Brain pericyte (primary cell): ENCODE results near the gene LMAN1L.

Experiments
- DNase-seq: peaks from one replicate; pipeline ENCODE4 v3.0.0-alpha.2; 2012; ENCODE audit warnings: low read depth, low spot score

LMAN1L gene

DNA sequence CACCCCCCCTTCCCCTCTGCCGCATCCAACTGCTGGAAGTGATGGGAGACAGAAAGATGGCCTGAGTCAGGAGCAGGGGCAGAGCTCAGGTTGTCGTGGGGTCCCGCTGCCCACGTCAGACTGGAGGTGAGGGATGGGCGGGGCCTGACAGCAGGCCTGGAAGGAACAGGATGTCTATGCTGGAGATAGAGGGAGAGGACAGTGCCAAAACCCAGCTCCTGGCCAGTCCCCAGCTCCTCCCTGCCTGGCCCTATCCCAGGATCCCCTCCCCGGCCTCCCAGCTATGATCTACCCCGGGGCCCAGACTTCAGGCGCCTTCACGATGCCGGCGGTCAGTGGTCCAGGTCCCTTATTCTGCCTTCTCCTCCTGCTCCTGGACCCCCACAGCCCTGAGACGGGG lies at the start of gene LMAN1L:
Gene LMAN1L, plus strand, starts transcription at position 303 of the 400 bp plus-strand sequence. Its CDS starts 20 bp downstream, at position 323.
- no peak for DNase-seq

DNA sequence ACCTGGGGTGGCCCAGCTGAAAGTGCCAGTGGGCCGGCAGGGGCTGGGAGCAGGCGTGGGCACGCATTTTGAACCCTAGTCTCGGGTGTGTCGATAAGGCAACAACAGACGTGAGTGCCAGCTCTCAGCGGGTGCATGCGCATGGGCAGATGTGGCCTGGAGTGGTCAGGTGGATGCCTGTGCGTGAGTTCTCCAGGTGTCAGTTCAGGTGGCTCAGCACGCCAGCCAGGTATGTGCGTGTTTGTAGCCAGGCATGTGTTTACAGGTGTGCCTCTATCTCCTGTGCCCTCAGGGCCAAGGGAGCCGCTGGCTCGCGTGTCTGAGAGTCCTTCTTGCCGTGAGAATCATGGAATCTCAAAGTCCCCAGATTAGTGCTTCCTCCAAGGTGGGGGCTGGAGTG lies 49.2 kb upstream of the LMAN1L start:
- no peak for DNase-seq

DNA sequence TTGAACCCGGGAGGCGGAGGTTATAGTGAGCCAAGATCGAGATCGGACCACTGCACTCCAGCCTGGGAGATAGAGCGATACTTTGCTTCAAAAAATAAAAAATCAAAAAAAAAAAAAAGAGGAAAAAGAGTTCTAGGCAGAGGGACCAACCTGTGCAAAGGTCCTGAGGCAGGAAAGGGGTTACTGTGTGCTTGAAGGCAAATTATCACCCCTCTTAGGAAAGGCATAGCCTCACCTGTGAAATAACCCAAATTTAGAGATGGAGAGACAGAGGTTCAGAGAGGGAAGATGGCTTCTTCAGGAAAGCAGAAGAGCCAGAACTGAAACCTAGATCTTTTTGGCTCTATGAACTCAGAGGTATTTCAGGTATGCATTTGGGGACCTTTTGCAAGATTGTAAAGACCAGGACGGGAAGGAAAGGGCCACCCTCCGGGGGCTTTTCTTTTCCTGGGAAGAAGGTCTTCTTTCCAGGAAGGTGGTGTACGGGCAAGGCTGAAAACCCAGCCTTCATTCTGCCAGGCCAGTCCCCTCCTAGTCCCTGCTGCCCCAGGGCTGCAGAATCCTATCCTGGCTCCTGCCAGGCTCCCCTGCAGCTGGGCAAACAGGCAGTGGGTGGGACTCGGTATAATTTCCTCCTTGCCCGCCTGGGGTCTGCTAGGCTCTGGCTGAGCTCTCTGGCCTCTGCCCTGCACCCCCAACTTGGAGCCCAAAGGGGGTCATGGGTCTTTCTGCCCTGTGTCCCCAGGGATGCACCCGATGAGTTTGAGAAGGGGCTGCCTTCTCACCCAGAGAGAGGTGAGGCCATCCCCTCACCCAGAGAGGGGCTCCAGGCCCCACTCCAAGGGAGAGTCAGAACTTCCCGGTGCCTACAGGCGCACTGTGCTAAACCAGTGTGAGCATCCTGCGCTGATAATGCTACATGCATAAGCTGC lies 45.2 kb upstream of the LMAN1L start:
- no peak for DNase-seq

DNA sequence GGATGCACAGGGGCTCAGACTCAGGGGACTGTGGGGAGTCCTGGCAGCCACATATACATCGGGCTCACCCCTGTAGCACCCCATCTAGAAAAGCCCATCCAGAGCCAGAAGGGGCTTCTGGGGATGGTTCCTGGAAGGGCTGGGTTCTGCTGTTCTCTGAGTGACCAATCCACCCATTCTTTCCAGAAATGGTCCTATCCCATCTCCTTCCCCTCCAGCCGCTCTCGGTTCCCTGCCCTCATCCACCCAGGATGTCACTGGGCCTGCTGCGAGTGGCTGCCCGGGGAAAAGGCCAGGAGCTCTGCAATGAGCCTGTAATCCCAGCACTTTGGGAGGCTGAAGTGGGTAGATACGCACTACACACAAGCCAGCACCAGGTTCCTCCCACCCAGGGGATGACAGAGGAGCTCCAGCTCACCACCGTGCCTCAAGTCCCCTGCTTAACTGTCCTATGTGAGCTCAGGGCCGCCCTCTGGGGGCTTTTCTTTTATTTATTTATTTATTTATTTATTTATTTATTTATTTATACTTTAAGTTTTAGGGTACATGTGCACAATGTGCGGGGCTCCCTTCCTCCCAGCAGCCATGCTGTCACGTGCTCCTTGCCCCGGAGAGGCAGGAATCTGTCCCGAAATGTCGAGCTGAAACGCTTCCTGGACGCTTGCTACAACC lies 44.4 kb upstream of the LMAN1L start:
- DNase-seq = no peak

DNA sequence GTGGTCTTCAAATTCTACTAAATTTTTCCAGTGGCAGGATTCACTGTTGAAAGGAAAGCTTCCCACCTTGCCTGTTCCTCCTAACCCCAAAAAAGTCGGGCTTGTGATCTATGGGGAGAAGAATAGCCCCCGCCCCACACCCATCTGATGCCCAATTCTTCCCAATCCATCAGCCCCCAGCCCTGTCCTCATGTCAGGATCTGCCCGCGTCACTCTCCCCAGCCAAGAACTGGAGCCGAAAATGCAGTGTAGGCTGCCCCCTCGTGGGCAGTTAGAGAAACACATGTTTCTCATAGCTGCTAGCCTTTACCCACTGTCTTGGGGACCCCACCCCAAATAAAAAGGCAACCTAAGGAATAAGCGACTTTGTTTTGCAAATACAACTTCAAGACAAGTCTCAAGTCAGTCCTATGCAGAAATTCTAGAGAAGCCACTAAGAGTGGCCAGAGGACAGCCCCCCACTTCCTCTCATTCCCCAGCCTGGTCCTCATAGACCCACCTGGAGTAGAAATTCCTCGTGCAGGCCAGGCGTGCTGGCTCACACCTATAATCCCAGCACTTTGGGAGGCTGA lies 43.8 kb upstream of the LMAN1L start:
- no peak for DNase-seq

DNA sequence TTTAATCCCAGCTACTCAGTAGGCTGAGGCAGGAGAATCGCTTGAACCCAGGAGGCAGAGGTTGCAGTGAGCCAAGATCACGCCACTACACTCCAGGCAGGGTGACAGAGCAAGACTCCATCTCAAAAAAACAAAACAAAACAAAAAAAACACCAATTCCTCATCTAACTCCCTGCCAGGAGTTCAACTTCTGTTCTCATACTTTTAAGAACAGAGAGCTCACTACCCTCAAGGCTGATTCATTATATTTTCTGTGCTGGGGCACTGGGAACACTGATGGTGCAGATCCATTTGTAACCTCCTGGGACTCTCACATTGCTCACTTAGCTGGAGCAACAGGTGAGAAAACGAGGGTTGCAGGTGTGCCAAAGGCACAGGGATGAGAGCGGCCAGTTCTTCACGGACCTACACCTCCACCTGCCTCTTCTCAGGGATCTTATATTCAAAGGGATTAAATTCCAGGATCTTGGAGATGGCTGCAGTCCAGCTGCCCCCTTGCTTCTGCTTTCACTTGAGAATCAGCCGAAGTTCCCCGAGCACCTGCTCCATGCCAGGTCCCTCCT lies 43.1 kb upstream of the LMAN1L start:
- no peak for DNase-seq

DNA sequence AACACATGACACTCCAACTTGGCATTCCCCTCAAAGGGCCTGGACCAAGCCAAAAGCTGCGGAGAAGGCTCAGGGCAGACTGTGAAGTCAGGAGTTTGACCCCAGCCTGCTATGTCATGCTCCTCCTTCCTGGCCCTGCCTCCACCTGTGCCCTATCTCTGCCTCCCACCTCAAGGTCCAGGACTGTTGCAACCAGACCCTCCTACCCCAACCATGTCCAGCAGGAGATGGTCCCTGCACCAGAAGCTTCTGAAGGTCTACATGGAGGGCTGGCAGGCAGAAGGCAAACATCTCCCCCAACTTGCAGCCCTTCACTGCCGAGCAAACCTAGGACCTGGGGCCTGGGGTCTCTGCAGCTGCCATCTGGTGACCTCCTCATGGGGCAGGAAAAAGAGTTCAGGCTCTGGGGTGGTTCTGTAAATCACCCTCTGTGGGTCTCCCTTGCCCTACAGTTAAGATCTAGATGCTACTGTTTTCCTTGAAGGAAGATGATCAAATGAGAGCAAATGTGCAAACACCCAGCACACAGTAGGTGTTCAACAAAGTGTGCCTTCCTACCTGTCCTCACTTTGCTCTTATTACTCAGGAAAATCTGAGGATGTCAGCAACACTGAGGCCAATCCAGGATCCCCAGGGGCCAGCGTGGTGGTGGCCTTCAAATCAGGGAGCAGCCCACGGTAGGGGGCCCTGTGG lies 42.3 kb upstream of the LMAN1L start:
- DNase-seq = no peak

DNA sequence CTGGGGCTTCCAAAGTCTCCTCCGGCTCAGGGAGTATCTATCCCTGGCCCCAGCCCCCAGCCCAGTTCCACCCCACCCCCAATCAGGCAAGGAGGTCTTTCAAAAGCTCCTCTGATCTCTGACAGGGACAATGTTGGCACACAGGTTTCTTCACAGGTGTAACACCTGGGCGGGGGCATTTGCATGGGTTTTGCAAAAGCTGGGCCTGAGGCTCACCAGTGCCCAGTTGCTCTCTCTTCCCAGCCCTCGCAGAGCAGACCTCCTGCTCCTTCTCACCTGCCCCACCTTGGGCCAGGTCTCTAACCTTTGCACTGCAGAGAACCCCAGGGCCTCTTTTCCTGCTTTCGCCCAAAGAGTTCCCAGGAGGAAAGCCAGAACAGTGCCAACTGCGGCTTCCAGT lies 39.3 kb upstream of the LMAN1L start:
- no peak for DNase-seq

DNA sequence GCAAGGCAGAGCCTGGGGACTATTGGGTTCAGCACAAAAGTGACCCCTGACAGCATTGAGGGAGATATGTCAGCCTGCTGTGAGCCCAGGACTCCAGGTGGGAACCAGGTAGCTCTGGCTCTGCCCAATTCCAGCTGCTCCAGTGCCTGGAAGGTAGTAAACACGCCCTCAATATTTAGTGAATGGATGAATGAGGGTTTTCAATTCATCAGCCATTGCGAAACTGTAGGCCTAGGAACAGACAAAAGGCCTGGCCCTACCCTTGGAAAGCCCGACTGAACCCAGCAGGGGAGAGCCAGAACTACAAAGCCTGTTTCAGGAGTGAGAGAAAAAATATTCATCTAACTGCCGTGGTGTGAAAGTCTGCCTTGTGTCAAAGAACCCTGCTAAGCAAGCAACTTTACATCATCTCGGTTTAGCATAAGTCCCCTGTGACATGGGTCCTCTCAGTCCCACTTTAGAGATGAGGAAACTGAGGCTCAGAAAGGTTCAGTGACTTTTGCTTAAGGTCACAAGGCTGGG lies 38.8 kb upstream of the LMAN1L start:
- DNase-seq = no peak

DNA sequence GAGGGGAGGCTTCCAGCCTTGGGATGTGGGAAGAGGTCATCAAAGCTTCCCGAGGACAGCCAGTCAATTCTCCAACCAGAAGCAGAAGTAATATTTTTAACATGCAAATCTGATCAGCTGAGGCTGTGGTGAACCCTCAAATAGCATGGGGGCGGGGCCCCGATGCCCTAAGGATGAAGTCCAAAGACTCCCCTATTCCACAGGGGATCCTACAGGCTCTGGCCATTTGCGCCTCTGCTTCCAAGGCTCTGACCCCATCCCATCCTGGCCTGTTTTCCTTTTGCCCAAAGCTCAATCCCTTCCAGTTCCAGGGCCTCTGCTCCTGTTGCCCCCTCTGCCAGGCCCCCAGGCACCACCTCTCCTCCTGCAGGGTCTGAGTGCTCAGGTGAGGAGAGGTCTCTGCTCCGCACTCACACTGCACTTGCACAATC lies 37.5 kb upstream of the LMAN1L start:
- DNase-seq = no peak

DNA sequence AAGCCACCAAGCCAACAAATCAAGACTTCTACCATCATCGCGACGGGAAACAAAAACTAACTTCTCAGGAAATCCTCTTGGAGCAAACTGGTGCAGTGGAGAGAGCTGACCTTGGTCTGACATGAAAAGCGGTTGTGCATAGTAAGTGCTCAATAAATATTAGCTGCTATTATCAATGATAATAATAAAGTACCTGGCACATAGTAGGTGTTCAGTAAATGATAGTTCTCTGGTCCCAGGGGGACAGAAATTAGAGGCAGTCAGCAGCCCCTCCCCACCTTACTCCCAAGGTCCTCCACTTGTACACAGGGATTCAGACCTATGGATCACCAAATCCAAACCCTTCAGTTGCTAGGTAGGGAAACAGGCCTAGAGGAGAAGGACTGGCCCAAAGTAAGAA lies 36.7 kb upstream of the LMAN1L start:
- DNase-seq = no peak

DNA sequence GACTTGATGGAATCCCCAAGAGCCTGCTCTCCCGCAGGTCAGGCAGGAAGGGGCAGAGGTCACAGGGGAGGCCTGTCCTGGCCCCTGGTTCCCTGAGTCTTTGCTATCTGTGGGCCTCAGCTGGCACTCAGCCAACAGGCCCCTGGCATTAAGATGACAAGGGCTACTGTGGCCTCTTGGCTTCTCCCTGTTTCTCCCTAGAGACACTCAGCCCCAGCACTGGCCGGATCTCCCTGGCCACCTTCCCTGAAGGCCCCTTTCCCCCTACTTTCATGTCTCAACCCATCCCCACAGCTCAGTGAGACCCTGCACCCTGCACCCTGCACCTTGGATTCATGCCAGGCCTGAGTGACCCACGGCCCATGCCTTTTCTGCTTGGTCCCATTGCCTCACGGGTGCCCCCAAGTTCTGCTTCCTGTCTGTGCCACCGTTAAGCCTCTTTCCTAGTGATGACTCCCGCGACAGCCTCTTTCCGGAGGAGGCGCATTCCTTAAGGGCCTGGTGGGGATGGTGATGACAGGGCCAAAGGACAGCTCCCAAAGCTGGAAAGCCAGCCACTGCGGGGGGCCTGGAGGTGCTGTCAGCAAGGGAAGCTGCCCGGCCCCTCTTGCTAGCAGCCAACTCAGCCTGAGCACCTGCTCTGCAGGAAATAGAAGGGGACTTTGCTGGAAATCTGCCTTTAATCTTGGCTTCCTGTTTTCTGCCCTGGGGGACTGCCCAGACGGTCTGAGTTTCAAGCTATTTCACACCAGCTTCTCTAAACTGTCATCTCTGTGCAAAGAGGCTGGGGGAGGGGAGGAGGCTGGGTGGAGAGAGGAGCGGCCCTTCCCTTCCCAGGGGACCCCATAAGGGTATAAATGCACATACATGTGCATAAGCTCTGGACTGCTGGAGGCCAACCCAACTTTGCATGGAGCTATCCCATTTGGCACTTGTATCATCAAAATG lies 35.5 kb upstream of the LMAN1L start:
- no peak for DNase-seq

DNA sequence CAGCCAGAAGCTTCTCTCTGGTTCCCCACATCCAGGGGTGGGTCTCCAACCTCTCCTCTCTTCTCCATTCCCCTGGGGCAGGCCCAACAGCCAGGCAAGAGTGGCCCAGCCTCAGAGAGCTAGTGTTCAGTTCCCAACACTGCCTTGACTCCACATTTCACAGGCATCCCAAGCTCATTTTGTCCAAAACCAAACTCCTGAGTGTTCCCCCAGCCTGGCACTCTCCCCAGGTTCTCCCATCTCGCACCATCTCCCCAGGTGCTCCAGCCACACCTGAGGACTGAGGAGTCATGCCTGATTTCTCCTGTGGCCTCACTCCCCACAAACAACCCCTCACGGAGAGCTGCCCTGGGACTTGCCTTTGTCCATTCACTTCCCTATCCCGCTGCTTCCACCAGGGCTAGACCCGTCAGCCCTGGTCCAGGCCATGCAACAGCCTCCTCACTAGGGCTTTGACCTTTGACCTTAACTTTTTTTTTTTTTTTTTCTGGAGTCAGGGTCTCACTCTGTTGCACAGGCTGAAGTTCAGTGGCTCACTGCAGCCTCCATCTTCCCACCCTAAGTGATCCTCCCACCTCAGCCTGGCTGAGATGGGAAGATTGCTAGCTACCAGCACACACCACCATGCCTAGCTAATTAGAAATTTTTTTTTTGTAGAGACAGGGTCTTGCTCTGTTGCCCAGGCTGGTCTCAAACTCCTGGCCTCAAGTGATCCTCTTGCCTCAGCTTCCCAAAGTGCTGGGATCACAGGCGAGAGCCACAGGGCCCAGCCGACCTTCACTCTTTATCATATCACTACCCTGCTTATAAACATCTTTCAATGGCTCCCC lies 34.7 kb upstream of the LMAN1L start:
- no peak for DNase-seq

DNA sequence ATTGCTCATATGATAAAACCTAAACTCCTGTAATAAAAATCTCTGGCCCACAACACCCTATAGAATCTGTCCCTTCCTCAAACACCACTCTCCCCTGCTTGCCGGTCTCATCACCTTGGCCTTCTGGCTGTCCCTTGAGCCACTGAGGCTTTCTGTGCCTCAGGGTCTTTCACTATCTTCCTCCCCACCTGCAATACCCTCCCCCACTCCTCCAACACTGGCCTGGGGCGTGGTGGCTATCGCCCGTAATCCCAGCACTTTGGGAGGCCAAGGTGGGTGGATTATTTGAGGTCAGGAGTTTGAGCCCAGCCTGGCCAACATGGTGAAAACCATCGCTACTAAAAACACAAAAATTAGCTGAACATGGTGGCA lies 34.0 kb upstream of the LMAN1L start:
- no peak for DNase-seq

DNA sequence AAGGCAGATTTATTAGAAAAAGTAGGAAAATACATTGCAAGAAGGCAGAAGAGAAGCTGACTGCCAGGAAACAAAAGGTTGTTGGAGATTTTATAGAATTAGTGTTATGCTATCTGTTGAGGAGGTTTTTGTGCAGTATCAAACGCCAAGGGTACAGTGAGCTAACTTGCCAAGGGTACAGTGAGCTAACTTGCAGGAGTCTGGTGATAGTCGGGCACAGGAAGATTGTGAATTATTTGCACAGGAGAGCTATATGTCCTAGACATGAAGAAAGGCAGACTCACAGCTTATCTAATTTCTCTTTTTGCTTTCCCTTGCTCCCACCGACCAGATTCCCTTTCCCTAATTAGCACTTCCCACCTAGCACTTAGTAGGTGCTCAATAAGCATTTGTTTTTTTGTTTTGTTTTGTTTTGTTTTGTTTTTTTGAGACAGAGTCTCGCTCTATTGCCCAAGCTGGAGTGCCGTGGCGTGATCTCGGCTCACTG lies 33.4 kb upstream of the LMAN1L start:
- DNase-seq = no peak

DNA sequence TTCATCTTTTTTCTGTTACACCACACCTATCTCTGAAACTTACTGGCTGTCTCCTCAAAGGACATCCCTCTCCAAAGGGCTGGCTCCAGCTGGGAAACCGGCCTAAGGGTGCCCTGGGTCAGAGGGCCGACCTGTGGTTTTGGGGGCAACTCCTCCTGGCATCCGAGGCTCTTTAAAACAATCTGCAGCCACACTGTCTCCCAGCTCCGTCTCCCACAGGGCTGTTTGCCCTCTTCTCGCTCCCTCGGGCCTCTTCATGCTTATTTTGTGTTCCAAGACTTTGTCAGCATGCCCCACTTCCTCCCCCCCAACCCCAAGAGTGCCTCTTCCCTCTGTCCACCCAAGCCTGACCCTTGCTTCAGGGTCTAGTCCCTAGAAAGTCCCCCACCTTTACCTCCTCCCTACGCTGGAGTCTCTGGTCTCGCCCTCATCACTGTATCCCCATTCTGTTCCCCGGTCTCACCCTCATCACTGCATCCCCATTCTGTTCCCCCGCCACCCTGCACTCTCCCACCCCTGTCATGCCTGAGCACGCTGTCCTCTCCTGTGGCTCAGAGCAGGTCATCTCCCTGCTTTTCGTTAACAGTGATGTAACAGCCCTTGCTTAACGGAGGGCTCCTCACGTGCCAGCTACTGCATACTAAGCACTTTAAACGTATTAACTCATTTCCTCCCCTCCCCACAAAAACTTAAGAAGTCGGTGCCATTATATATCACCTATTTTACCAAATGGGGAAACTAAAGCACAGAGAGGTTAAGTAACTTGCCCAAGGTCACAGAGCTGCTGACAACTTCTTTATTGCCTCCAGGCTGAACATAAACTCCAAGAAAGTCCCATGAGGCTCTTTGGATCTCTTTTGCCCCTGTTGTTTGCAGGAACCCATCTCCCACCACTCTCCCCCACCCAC lies 31.9 kb upstream of the LMAN1L start:
- no peak for DNase-seq

DNA sequence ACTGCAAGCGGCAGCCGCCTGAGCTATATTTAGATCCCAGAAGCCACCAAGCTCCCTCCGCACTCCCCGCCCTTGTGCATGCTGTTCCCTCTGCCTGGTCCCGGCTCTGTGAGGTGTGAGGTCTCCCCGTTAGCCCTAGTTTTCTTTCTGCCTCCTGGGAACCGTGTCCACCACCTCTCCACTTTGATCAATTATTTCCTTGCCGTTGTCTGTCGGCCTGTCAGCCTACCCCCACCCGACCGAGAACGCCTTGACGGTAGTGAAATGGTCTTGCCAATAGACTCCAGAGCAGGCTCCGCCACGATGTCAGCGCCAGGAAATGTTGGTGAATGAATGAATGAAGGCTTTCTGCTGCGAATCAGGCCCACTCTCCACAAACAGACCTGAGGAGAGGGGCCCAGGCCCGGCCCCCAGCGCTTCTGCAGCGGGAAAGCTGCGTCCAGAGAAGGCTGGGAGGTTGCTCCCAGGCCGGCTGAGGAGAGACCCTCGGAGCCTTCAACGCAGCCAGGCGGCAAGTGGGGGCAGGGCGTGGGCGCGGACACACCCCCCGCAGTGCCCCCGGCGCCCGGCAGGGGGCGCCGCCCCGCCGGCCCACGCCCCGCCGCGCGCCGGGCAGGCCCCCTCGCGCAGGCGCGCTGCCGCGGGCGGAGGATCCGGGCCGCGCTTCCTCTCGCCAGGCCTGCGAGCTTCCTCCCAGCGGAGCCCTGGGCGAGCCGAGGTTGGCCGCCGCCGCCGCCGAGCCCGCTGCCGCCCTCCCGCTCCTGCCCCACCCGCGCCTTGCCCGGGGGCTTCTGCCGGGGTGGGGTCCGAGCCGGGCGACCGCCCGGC lies 31.0 kb upstream of the LMAN1L start, which contains the start of gene CSK:
Gene CSK, plus strand, starts transcription at position 650 of the 828 bp plus-strand sequence. CDS start 16,218 bp downstream, outside the sequence.
- no peak for DNase-seq
